HEK293 (cell line): Measurements from ENCODE around the gene LRIF1.

ENCODE experiments used
- BCL11A ChIP-seq: fragments of 450-650 bp; formaldehyde crosslinking; IDR thresholded peaks from 2 replicates; pipeline ENCODE4 v1.5.1; 2016; ENCODE audit warnings: low read depth, missing biosample characterization, missing genetic modification characterization
- KLF10 ChIP-seq: fragments of 450-650 bp; IDR thresholded peaks from 2 replicates; pipeline ENCODE4 v1.5.1; 2018; ENCODE audit warnings: missing biosample characterization, mild to moderate bottlenecking, missing genetic modification characterization
- KLF16 ChIP-seq: fragments of 450-650 bp; formaldehyde crosslinking; IDR thresholded peaks from 2 replicates; pipeline ENCODE4 v1.5.1; 2017; ENCODE audit warnings: missing biosample characterization, missing genetic modification characterization
- OSR2 ChIP-seq: fragments of 450-650 bp; formaldehyde crosslinking; IDR thresholded peaks from 2 replicates; pipeline ENCODE4 v1.5.1; 2016; ENCODE audit warnings: missing biosample characterization, missing genetic modification characterization
- SP2 ChIP-seq: fragments of 450-650 bp; formaldehyde crosslinking; IDR thresholded peaks from 2 replicates; pipeline ENCODE4 v1.5.1; 2016; ENCODE audit warnings: missing biosample characterization, missing genetic modification characterization
- TRIM28 ChIP-seq: IDR thresholded peaks from 2 replicates; pipeline ENCODE4 v1.6.1; 2011; ENCODE audit warnings: low read length, control low read depth, borderline replicate concordance
- ZFHX2 ChIP-seq: fragments of 450-650 bp; formaldehyde crosslinking; conservative IDR thresholded peaks from 2 replicates; pipeline ENCODE4 v1.5.1; 2016; ENCODE audit warnings: missing biosample characterization, missing genetic modification characterization
- ZFP37 ChIP-seq: fragments of 450-650 bp; formaldehyde crosslinking; IDR thresholded peaks from 2 replicates; pipeline ENCODE4 v1.5.1; 2016; ENCODE audit warnings: missing biosample characterization, missing genetic modification characterization
- ZNF114 ChIP-seq: fragments of 450-650 bp; formaldehyde crosslinking; IDR thresholded peaks from 2 replicates; pipeline ENCODE4 v1.5.0; 2017; ENCODE audit warnings: missing biosample characterization, missing genetic modification characterization
- ZNF223 ChIP-seq: fragments of 450-650 bp; formaldehyde crosslinking; IDR thresholded peaks from 2 replicates; pipeline ENCODE4 v1.5.1; 2016; ENCODE audit warnings: missing biosample characterization, missing genetic modification characterization
- ZNF394 ChIP-seq: fragments of 450-650 bp; formaldehyde crosslinking; IDR thresholded peaks from 2 replicates; pipeline ENCODE4 v1.5.1; 2016; ENCODE audit warnings: missing biosample characterization, missing genetic modification characterization, mild to moderate bottlenecking, moderate library complexity, borderline replicate concordance
- ZNF416 ChIP-seq: fragments of 450-650 bp; formaldehyde crosslinking; IDR thresholded peaks from 2 replicates; pipeline ENCODE4 v1.5.1; 2016; ENCODE audit warnings: missing biosample characterization, missing genetic modification characterization
- ZNF426 ChIP-seq: fragments of 450-650 bp; formaldehyde crosslinking; IDR thresholded peaks from 2 replicates; pipeline ENCODE4 v1.5.1; 2017; ENCODE audit warnings: missing biosample characterization, missing genetic modification characterization, mild to moderate bottlenecking, inconsistent platforms, moderate library complexity
- ZNF600 ChIP-seq: fragments of 450-650 bp; formaldehyde crosslinking; IDR thresholded peaks from 2 replicates; pipeline ENCODE4 v1.5.1; 2016; ENCODE audit warnings: missing biosample characterization, missing genetic modification characterization
- ZNF624 ChIP-seq: fragments of 450-650 bp; formaldehyde crosslinking; IDR thresholded peaks from 2 replicates; pipeline ENCODE4 v1.5.1; 2017; ENCODE audit warnings: missing biosample characterization, missing genetic modification characterization
- ZNF629 ChIP-seq: fragments of 450-650 bp; formaldehyde crosslinking; IDR thresholded peaks from 2 replicates; pipeline ENCODE4 v1.5.1; 2017; ENCODE audit warnings: missing biosample characterization, missing genetic modification characterization
- ZNF76 ChIP-seq: fragments of 450-650 bp; formaldehyde crosslinking; IDR thresholded peaks from 2 replicates; pipeline ENCODE4; 2016; ENCODE audit warnings: low read depth, missing biosample characterization, missing genetic modification characterization, borderline replicate concordance
- ZNF792 ChIP-seq: fragments of 450-650 bp; formaldehyde crosslinking; IDR thresholded peaks from 2 replicates; pipeline ENCODE4 v1.5.1; 2016; ENCODE audit warnings: missing biosample characterization, missing genetic modification characterization
- ZXDB ChIP-seq: fragments of 450-650 bp; formaldehyde crosslinking; IDR thresholded peaks from 2 replicates; pipeline ENCODE4 v1.5.1; 2016; ENCODE audit warnings: missing biosample characterization, missing genetic modification characterization
- TF ChIP-seq, protein P1 (sequence below): fragments of 450-650 bp; formaldehyde crosslinking; IDR thresholded peaks from 2 replicates; pipeline ENCODE4 v1.5.1; 2017; ENCODE audit warnings: missing biosample characterization, missing genetic modification characterization
- TF ChIP-seq, protein P2 (sequence below): fragments of 450-650 bp; formaldehyde crosslinking; IDR thresholded peaks from 2 replicates; pipeline ENCODE4 v1.5.1; 2016; ENCODE audit warnings: missing biosample characterization, missing genetic modification characterization
- TF ChIP-seq, protein P3 (sequence below): fragments of 450-650 bp; formaldehyde crosslinking; IDR thresholded peaks from 2 replicates; pipeline ENCODE4 v1.5.1; 2016; ENCODE audit warnings: missing biosample characterization, missing genetic modification characterization
- TF ChIP-seq, protein P4 (sequence below): fragments of 450-650 bp; formaldehyde crosslinking; IDR thresholded peaks from 2 replicates; pipeline ENCODE4 v1.5.1; 2017; ENCODE audit warnings: missing biosample characterization, missing genetic modification characterization
- TF ChIP-seq, protein P5 (sequence below): fragments of 450-650 bp; formaldehyde crosslinking; IDR thresholded peaks from 2 replicates; pipeline ENCODE4 v1.5.1; 2016; ENCODE audit warnings: missing biosample characterization, missing genetic modification characterization
- TF ChIP-seq, protein P6 (sequence below): fragments of 450-650 bp; formaldehyde crosslinking; IDR thresholded peaks from 2 replicates; pipeline ENCODE4 v1.5.1; 2016; ENCODE audit warnings: missing biosample characterization, missing genetic modification characterization
- TF ChIP-seq, protein P7 (sequence below): fragments of 450-650 bp; formaldehyde crosslinking; IDR thresholded peaks from 2 replicates; pipeline ENCODE4 v1.5.1; 2016; ENCODE audit warnings: missing biosample characterization, missing genetic modification characterization, borderline replicate concordance
- TF ChIP-seq, protein P8 (sequence below): fragments of 450-650 bp; formaldehyde crosslinking; IDR thresholded peaks from 2 replicates; pipeline ENCODE4 v1.5.1; 2016; ENCODE audit warnings: missing biosample characterization, missing genetic modification characterization

LRIF1 gene

DNA sequence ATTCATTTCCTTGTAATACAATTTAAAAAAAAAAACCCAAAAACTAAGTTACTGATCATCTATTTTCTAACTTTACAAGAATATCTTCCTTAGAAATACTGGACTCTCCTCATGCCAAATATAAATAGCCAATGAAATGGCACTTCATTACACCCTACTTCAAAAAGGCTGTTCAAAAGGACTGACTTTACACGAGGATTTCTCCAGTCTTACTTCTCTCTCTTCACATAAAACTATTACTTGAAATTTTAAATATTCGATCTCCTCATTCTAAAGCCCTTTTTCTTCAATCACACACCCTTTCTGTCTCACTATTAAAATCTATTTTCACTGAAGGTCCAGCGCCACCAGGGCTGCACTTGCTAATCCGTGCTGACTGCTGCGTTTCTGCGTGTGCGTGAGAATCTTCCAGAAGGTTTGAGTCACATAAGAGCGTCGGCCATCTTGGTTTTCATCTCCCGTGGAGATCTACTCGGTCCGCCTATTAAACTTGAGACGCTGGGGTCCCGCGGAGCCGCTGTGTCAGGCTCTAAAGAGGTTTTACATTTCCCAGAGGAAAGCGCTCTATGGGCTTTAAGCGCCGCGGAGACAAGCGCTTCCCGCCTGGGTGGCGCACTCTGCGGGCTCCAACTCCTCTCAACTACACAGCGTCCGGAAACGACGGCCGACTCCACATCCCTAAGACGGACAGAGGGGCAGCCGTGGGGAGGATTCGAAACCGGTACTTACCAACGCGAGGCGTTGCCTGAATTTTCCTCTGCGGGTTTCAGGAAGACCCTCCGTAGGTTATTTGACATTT lies 631 bp downstream of the LRIF1 start (continued):
- TF ChIP-seq, protein P1, sequence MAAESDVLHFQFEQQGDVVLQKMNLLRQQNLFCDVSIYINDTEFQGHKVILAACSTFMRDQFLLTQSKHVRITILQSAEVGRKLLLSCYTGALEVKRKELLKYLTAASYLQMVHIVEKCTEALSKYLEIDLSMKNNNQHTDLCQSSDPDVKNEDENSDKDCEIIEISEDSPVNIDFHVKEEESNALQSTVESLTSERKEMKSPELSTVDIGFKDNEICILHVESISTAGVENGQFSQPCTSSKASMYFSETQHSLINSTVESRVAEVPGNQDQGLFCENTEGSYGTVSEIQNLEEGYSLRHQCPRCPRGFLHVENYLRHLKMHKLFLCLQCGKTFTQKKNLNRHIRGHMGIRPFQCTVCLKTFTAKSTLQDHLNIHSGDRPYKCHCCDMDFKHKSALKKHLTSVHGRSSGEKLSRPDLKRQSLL = no peak
- TF ChIP-seq, protein P2, sequence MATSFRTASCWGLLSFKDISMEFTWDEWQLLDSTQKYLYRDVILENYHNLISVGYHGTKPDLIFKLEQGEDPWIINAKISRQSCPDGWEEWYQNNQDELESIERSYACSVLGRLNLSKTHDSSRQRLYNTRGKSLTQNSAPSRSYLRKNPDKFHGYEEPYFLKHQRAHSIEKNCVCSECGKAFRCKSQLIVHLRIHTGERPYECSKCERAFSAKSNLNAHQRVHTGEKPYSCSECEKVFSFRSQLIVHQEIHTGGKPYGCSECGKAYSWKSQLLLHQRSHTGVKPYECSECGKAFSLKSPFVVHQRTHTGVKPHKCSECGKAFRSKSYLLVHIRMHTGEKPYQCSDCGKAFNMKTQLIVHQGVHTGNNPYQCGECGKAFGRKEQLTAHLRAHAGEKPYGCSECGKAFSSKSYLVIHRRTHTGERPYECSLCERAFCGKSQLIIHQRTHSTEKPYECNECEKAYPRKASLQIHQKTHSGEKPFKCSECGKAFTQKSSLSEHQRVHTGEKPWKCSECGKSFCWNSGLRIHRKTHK (tag by site-specific recombination) = no peak
- TF ChIP-seq, protein P3, sequence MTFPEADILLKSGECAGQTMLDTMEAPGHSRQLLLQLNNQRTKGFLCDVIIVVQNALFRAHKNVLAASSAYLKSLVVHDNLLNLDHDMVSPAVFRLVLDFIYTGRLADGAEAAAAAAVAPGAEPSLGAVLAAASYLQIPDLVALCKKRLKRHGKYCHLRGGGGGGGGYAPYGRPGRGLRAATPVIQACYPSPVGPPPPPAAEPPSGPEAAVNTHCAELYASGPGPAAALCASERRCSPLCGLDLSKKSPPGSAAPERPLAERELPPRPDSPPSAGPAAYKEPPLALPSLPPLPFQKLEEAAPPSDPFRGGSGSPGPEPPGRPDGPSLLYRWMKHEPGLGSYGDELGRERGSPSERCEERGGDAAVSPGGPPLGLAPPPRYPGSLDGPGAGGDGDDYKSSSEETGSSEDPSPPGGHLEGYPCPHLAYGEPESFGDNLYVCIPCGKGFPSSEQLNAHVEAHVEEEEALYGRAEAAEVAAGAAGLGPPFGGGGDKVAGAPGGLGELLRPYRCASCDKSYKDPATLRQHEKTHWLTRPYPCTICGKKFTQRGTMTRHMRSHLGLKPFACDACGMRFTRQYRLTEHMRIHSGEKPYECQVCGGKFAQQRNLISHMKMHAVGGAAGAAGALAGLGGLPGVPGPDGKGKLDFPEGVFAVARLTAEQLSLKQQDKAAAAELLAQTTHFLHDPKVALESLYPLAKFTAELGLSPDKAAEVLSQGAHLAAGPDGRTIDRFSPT = no peak
- TF ChIP-seq, protein P4, sequence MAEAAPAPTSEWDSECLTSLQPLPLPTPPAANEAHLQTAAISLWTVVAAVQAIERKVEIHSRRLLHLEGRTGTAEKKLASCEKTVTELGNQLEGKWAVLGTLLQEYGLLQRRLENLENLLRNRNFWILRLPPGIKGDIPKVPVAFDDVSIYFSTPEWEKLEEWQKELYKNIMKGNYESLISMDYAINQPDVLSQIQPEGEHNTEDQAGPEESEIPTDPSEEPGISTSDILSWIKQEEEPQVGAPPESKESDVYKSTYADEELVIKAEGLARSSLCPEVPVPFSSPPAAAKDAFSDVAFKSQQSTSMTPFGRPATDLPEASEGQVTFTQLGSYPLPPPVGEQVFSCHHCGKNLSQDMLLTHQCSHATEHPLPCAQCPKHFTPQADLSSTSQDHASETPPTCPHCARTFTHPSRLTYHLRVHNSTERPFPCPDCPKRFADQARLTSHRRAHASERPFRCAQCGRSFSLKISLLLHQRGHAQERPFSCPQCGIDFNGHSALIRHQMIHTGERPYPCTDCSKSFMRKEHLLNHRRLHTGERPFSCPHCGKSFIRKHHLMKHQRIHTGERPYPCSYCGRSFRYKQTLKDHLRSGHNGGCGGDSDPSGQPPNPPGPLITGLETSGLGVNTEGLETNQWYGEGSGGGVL (tag by site-specific recombination) = no peak
- TF ChIP-seq ZNF394 (no peak; the same call in 1 of the 2 replicates), ZFHX2 (tag by site-specific recombination) (no peak), ZNF629 (tag by site-specific recombination) (no peak), ZNF426 (tag by site-specific recombination) (no peak), BCL11A (tag by site-specific recombination) (no peak), TRIM28 (peak; percentile 16; the same call in 1 of the 2 replicates), ZNF792 (tag by site-specific recombination) (no peak), SP2 (tag by site-specific recombination) (no peak), ZNF223 (no peak), ZNF114 (tag by site-specific recombination) (no peak), ZNF76 (tag by site-specific recombination) (peak; percentile 33), ZNF600 (tag by site-specific recombination) (no peak; the same call in 1 of the 2 replicates), KLF10 (tag by site-specific recombination) (0 out of 2 replicates have a peak, but pooled peaks have one; percentile 11), ZFP37 (no peak; the same call in 1 of the 2 replicates), KLF16 (no peak), OSR2 (tag by site-specific recombination) (no peak), ZNF416 (tag by site-specific recombination) (no peak), ZNF624 (tag by site-specific recombination) (no peak), ZXDB (tag by site-specific recombination) (0 out of 2 replicates have a peak, but pooled peaks have one; percentile 24)
- TF ChIP-seq, protein P5, sequence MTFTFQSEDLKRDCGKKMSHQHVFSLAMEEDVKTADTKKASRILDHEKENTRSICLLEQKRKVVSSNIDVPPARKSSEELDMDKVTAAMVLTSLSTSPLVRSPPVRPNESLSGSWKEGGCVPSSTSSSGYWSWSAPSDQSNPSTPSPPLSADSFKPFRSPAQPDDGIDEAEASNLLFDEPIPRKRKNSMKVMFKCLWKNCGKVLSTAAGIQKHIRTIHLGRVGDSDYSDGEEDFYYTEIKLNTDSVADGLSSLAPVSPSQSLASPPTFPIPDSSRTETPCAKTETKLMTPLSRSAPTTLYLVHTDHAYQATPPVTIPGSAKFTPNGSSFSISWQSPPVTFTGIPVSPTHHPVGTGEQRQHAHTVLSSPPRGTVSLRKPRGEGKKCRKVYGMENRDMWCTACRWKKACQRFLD (tag by site-specific recombination) = no peak
- TF ChIP-seq, protein P6, sequence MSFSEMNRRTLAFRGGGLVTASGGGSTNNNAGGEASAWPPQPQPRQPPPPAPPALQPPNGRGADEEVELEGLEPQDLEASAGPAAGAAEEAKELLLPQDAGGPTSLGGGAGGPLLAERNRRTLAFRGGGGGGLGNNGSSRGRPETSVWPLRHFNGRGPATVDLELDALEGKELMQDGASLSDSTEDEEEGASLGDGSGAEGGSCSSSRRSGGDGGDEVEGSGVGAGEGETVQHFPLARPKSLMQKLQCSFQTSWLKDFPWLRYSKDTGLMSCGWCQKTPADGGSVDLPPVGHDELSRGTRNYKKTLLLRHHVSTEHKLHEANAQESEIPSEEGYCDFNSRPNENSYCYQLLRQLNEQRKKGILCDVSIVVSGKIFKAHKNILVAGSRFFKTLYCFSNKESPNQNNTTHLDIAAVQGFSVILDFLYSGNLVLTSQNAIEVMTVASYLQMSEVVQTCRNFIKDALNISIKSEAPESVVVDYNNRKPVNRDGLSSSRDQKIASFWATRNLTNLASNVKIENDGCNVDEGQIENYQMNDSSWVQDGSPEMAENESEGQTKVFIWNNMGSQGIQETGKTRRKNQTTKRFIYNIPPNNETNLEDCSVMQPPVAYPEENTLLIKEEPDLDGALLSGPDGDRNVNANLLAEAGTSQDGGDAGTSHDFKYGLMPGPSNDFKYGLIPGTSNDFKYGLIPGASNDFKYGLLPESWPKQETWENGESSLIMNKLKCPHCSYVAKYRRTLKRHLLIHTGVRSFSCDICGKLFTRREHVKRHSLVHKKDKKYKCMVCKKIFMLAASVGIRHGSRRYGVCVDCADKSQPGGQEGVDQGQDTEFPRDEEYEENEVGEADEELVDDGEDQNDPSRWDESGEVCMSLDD = 0 out of 2 replicates have a peak, but pooled peaks have one; percentile 51
- TF ChIP-seq, protein P7, sequence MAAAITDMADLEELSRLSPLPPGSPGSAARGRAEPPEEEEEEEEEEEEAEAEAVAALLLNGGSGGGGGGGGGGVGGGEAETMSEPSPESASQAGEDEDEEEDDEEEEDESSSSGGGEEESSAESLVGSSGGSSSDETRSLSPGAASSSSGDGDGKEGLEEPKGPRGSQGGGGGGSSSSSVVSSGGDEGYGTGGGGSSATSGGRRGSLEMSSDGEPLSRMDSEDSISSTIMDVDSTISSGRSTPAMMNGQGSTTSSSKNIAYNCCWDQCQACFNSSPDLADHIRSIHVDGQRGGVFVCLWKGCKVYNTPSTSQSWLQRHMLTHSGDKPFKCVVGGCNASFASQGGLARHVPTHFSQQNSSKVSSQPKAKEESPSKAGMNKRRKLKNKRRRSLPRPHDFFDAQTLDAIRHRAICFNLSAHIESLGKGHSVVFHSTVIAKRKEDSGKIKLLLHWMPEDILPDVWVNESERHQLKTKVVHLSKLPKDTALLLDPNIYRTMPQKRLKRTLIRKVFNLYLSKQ = no peak
- TF ChIP-seq, protein P8, sequence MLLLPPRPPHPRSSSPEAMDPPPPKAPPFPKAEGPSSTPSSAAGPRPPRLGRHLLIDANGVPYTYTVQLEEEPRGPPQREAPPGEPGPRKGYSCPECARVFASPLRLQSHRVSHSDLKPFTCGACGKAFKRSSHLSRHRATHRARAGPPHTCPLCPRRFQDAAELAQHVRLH (tag by site-specific recombination) = no peak
